HEK293T (cell line): ENCODE results near the gene SLC5A10.

Source experiments
- SP1 ChIP-seq: fragments of 450-650 bp; IDR thresholded peaks from 2 replicates; pipeline ENCODE4 v1.6.1; 2017
- SUZ12 ChIP-seq: fragments of 450-650 bp; IDR thresholded peaks from 2 replicates; pipeline ENCODE4 v1.6.1; 2016; ENCODE audit warnings: mild to moderate bottlenecking
- TF ChIP-seq, protein P1 (sequence below): fragments of 450-650 bp; IDR thresholded peaks from 2 replicates; pipeline ENCODE4 v1.6.1; 2016

DNA sequence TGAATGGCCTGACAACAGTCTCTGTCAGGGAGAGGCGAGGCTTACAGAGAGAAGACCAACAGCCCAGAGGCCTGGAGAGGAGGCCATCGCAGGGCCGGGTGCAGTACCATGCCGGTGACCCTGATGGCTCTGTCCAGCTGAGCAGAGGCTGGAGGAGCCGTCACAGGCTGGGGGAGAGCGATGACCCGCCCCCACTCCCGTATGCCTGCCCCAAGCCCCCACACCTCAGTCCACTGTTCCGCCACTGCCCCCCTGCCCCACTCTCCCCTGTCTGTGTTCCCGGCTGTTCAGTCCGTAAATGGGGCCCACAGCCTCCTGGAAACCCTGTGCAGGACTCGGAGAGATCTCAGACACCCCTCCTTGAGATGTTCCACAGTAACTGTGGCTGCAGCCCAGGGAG, 65.4 kb downstream of the SLC5A10 start:
- TF ChIP-seq SP1 (no peak), SUZ12 (no peak)
- TF ChIP-seq, protein P1, sequence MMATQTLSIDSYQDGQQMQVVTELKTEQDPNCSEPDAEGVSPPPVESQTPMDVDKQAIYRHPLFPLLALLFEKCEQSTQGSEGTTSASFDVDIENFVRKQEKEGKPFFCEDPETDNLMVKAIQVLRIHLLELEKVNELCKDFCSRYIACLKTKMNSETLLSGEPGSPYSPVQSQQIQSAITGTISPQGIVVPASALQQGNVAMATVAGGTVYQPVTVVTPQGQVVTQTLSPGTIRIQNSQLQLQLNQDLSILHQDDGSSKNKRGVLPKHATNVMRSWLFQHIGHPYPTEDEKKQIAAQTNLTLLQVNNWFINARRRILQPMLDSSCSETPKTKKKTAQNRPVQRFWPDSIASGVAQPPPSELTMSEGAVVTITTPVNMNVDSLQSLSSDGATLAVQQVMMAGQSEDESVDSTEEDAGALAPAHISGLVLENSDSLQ: no peak
